ENCODE data around the gene TOM1L2. TPM values are rescaled to one million over a fixed set of nuclear protein-coding genes. Genes with fewer than 3 reads are reported as not detected.
A peak's percentile ranks its signal among the peaks of the same experiment; 100 is the strongest.

The TOM1L2 gene
- total RNA-seq, 2 experiments from 2014 or later = 32.9 to 37.0 TPM

DNA sequence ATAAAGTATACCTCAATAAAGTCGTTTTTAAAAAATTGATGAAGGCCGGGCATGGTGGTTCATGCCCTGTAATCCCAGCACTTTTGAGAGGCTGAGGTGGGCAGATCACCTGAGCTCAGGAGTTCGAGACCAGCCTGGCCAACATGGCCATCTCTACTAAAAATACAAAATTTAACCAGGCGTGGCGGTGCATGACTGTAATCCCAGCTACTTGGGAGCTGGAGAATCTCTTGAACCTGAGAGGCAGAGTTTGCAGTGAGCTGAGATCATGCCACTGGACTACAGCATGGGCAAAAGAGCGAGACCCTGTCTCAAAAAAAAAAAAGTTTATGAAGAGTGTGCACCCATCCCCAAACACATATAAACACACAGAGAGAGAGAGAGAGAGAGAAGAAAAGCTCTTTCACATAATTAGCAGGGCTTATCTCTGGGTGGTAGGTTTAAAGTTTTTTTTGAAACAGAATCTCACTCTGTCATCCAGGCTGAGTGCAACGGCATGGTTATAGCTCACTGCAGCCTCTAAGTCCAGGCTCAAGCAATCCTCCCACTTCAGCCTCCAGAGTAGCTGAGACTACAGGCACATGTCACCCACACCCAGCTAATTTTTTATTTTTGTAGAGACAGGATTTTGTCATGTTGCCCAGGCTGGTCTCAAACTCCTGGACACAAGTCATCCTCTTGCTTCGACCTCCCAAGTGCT is 138.4 kb downstream of the TOM1L2 start:
- H3K36me3 Mint-ChIP-seq = peaks cover 22% of the 10 kb centered on the region
- no peak for ATAC-seq (ENCODE audit: low read depth)
- no peak for DNase-seq
- POLR2A ChIA-PET = interaction anchor here (1.1 to 11.5 kb wide), 4 partner anchors 11 to 24 kb away, joined by 3 to 327 read pairs (median 132); no protein-coding TSS in a partner anchor
- H3K27me3 Mint-ChIP-seq = no peaks in the 10 kb centered on the region
- H3K9me3 Mint-ChIP-seq = no peaks in the 10 kb centered on the region
- H3K27ac Mint-ChIP-seq = peak overlapping the region; percentile 94
- H3K4me3 Mint-ChIP-seq = peak overlapping the region; percentile 92
- H3K4me1 Mint-ChIP-seq = peaks cover 65% of the 10 kb centered on the region

DNA sequence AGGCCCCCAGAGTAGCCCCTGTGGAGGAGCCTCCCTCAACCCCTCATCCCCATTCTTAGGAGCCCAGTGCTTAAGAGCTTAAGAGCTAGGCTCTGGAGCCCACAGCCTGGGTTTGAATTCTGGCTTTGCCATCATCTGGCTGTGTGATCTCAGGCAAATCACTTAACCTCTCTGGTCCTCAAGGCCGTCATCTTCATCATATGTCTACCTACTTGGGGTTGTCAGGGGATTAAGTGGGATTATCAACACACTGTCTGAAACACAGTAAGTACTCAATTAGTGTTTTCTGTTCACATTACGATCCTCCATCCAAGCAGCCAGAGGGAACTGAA is 140.2 kb downstream of the TOM1L2 start:
- H3K9me3 Mint-ChIP-seq = no peaks in the 10 kb centered on the region
- H3K36me3 Mint-ChIP-seq = peaks cover 22% of the 10 kb centered on the region
- POLR2A ChIA-PET = interaction anchor here (10.2 to 11.5 kb wide), 2 partner anchors 9 to 20 kb away, joined by 260 to 327 read pairs; no protein-coding TSS in a partner anchor
- no peaks in the 10 kb centered on the region for H3K27me3 Mint-ChIP-seq
- no peak overlapping the region for H3K4me3 Mint-ChIP-seq
- peaks cover 61% of the 10 kb centered on the region for H3K4me1 Mint-ChIP-seq
- DNase-seq (no peak), ATAC-seq (ENCODE audit: low read depth) (no peak)
- peak overlapping the region; percentile 20 for H3K27ac Mint-ChIP-seq

GRCh38 chr17:17831208-17832031 is 140.8 kb downstream of the TOM1L2 start:
- H3K9me3 Mint-ChIP-seq = no peaks in the 10 kb centered on the region
- peaks cover 24% of the 10 kb centered on the region for H3K36me3 Mint-ChIP-seq
- no peak overlapping the region for H3K4me3 Mint-ChIP-seq
- ATAC-seq (ENCODE audit: low read depth) (no peak), DNase-seq (no peak)
- POLR2A ChIA-PET = interaction anchor here (10.2 to 11.5 kb wide), 2 partner anchors 8 to 20 kb away, joined by 260 to 327 read pairs; no protein-coding TSS in a partner anchor
- peaks cover 66% of the 10 kb centered on the region for H3K4me1 Mint-ChIP-seq
- H3K27ac Mint-ChIP-seq = no peak overlapping the region
- no peaks in the 10 kb centered on the region for H3K27me3 Mint-ChIP-seq

DNA sequence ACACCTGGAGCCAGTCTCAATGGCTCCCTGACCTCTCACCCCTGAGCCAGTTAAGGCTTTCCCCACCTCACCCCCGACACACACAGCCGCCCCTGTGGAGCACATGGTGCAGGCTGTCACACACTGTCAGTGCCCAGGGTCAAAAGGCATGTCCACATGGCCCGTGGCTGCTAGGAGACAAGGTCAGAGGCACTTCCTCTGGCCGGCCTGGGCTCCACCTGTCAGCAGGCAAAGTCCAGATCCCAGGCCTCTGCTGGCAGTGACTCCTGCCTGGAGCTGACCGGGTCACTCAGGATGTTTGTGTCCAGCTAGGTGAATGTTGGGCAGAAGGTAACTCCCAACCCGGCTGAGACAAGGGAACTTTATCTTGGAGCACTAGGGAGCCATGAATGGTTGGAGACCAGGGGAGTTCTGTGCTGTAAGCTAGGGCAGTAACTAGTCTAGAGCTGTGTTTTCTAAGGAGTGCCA is 141.4 kb downstream of the TOM1L2 start:
- no peak for DNase-seq
- Mint-ChIP-seq H3K27ac (no peak overlapping the region), H3K27me3 (no peaks in the 10 kb centered on the region), H3K9me3 (no peaks in the 10 kb centered on the region), H3K4me3 (no peak overlapping the region), H3K36me3 (peaks cover 26% of the 10 kb centered on the region), H3K4me1 (peaks cover 69% of the 10 kb centered on the region)
- POLR2A ChIA-PET = interaction anchor here (10.2 to 11.5 kb wide), 2 partner anchors 8 to 21 kb away, joined by 260 to 327 read pairs; no protein-coding TSS in a partner anchor
- no peak for ATAC-seq (ENCODE audit: low read depth)

DNA sequence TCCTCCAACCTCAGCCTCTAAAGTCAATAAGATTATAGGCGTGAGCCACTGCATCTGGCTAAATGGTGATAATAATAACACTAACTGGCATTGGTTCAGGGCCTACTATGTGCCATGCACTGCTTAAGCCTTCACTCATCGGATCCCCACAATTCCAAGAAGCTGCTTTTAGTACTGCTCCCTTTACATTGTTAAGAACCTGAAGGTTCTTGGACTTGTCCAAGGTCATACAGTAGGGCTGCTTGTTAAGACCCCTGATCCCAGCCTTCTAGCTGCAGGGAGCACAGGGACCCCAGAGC is 142.0 kb downstream of the TOM1L2 start:
- Mint-ChIP-seq H3K4me1 (peaks cover 69% of the 10 kb centered on the region), H3K27me3 (no peaks in the 10 kb centered on the region), H3K27ac (no peak overlapping the region), H3K9me3 (no peaks in the 10 kb centered on the region), H3K36me3 (peaks cover 26% of the 10 kb centered on the region), H3K4me3 (no peak overlapping the region)
- ATAC-seq (ENCODE audit: low read depth) (no peak), DNase-seq (no peak)
- POLR2A ChIA-PET = interaction anchor here (10.2 to 11.5 kb wide), 2 partner anchors 7 to 21 kb away, joined by 260 to 327 read pairs; no protein-coding TSS in a partner anchor

GRCh38 chr17:17827826-17828621 is 144.2 kb downstream of the TOM1L2 start:
- Mint-ChIP-seq H3K4me3 (peak overlapping the region; percentile 52), H3K27me3 (no peaks in the 10 kb centered on the region), H3K36me3 (peaks cover 12% of the 10 kb centered on the region), H3K9me3 (no peaks in the 10 kb centered on the region), H3K27ac (peak overlapping the region; percentile 80), H3K4me1 (peaks cover 64% of the 10 kb centered on the region)
- DNase-seq (no peak), ATAC-seq (ENCODE audit: low read depth) (no peak)
- POLR2A ChIA-PET = interaction anchor here (2.5 to 11.5 kb wide), 4 partner anchors 7 to 24 kb away, joined by 17 to 327 read pairs (median 177); partner anchors contain the start of gene SREBF1

DNA sequence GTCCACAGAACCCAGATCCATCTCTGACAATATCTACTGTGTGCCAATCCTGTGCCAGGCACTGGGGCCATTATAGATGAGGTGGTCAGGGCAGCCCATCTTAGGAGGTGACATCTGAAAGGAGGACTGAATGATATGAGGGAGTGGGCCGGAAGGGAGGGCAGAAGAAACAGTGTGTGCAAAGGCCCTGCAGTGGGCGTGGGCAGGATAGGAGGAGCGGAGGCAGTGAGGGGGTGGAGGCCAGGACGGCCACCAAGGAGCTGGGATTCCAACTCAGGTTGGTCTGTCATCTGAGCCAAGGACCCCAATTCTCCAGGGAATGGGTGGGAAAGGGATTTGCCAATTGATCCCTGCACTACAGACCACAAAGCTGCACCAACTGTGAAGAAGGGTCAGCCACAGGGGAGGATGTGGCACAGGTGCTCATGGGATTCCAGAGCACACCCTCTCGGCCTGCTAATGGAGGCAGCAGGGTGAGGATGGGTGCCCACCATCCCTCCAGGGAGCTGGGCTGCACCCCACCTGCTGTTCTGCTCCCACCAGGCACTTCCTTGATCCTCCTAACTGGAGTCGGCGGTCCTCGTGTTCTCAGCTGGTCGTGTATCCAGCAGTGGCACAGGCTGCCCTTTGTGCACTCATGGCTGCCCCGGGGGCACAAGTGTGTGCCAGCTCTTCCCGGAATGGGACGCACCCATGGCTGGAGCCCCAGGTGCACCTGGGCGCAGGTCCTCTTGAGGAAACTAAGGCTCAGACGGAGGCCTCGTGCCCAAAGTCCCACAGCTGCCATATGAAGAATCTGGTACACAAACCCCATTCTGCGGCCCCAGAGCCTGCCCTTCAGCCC is 145.0 kb downstream of the TOM1L2 start:
- Mint-ChIP-seq H3K4me1 (peaks cover 66% of the 10 kb centered on the region), H3K4me3 (peak overlapping the region; percentile 80), H3K36me3 (peaks cover 17% of the 10 kb centered on the region), H3K27me3 (no peaks in the 10 kb centered on the region), H3K9me3 (no peaks in the 10 kb centered on the region), H3K27ac (peak overlapping the region; percentile 94)
- POLR2A ChIA-PET = interaction anchor here (2.5 to 11.0 kb wide), 3 partner anchors 7 to 23 kb away, joined by 17 to 260 read pairs (median 94); partner anchors contain the start of gene SREBF1
- DNase-seq = no peak
- no peak for ATAC-seq (ENCODE audit: low read depth)

GRCh38 chr17:17826342-17826713 is 145.9 kb downstream of the TOM1L2 start:
- Mint-ChIP-seq H3K9me3 (no peaks in the 10 kb centered on the region), H3K4me3 (peak overlapping the region; percentile 80), H3K27ac (peak overlapping the region; percentile 94), H3K36me3 (peaks cover 19% of the 10 kb centered on the region), H3K4me1 (peaks cover 70% of the 10 kb centered on the region), H3K27me3 (no peaks in the 10 kb centered on the region)
- ATAC-seq (ENCODE audit: low read depth) (peak; percentile 25), DNase-seq (no peak)
- POLR2A ChIA-PET = interaction anchor here (0.7 to 11.0 kb wide), 6 partner anchors 8 to 144 kb away, joined by 3 to 260 read pairs (median 10); partner anchors contain the start of gene SREBF1

DNA sequence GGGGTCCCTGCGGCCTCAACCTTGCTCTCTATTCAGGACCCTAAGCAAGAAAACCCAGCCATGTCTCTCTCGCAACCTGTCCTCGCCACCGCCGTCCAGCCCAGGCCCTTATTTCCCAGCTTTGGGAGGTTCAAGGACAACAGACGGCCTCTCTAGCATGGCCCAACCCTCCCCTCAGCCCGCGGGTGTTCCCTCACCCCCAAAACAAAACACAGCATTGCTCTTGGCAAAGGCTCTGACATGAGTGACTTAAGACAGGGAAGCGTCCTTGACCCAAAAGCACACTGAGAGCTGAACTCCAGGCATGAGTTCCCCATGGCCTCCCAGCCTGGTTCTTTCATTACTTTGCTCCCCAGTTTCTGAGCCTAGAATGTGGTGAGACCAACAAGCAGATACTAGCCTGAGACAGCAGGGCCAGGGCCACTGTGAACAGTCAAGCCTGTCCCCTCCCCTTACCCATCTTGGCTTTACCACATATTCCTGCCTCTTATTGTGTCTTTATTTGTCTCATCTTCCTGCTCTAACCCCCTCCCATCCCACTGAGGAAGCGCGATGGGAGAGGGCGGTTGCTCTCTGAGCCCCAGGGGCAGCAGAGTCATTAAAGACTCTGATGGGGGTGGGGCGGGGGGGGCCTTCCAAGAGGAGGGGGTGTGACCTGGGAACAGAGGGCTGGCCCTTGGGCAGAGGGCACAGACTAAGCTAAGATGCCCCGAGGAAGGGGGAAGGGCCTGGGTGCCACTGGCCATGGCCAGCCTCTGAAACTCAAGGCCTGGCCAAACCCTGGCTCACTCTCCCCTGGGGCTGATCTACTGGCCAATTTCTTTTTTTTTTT is 147.2 kb downstream of the TOM1L2 start:
- Mint-ChIP-seq H3K4me3 (peak overlapping the region; percentile 80), H3K27me3 (no peaks in the 10 kb centered on the region), H3K36me3 (peaks cover 28% of the 10 kb centered on the region), H3K27ac (peak overlapping the region; percentile 94), H3K4me1 (peaks cover 77% of the 10 kb centered on the region), H3K9me3 (no peaks in the 10 kb centered on the region)
- no peak for ATAC-seq (ENCODE audit: low read depth)
- no peak for DNase-seq
- POLR2A ChIA-PET = interaction anchor here (0.7 to 11.0 kb wide), 6 partner anchors 10 to 142 kb away, joined by 3 to 260 read pairs (median 8); partner anchors contain the start of gene SREBF1

GRCh38 chr17:17824119-17824782 is 147.9 kb downstream of the TOM1L2 start:
- Mint-ChIP-seq H3K36me3 (peaks cover 30% of the 10 kb centered on the region), H3K4me1 (peaks cover 80% of the 10 kb centered on the region), H3K27ac (peak overlapping the region; percentile 94), H3K27me3 (no peaks in the 10 kb centered on the region), H3K4me3 (peak overlapping the region; percentile 80), H3K9me3 (no peaks in the 10 kb centered on the region)
- ATAC-seq (ENCODE audit: low read depth) (peak; percentile 16), DNase-seq (no peak)
- POLR2A ChIA-PET = interaction anchor here (0.5 to 11.0 kb wide), 6 partner anchors 10 to 60 kb away, joined by 3 to 260 read pairs (median 12); partner anchors contain the start of gene SREBF1

All from activated naive CD8-positive, alpha-beta T cell treated with anti-CD3 and anti-CD28 coated beads, Interleukin-2, amount 10 ng/mL, durations not matched to agents 7 days and 5 days (primary cell).